Type B pancreatic cell (in vitro differentiated cells): ENCODE data around the gene TSEN34. TPM values are rescaled to one million over a fixed set of nuclear protein-coding genes. Genes with fewer than 3 reads are reported as not detected.
A peak's percentile ranks its signal among the peaks of the same experiment; 100 is the strongest.

Source experiments
- DNase-seq: peaks from one replicate; pipeline ENCODE4 v3.0.0; 2021; ENCODE audit warnings: mixed read lengths; ENCODE audit not compliant: unreplicated experiment; ENCODE audit errors: extremely low spot score
- H3K27ac Mint-ChIP-seq: 2 replicates; pipeline ENCODE4 v1.8.0; 2021; ENCODE audit warnings: mild to moderate bottlenecking, mixed read lengths
- H3K27me3 Mint-ChIP-seq: 2 replicates; pipeline ENCODE4 v1.8.0; 2021; ENCODE audit warnings: mixed read lengths
- H3K36me3 Mint-ChIP-seq: 2 replicates; pipeline ENCODE4 v1.8.0; 2021; ENCODE audit warnings: mixed read lengths
- H3K4me1 Mint-ChIP-seq: one replicate; pipeline ENCODE4 v1.8.0; 2021; ENCODE audit warnings: mixed read lengths; ENCODE audit not compliant: unreplicated experiment
- H3K4me3 Mint-ChIP-seq: 2 replicates; pipeline ENCODE4 v1.8.0; 2021; ENCODE audit warnings: mild to moderate bottlenecking, mixed read lengths
- H3K9me3 Mint-ChIP-seq: 2 replicates; pipeline ENCODE4 v1.8.0; 2021; ENCODE audit warnings: mixed read lengths
- long read RNA-seq: library from polyadenylated mRNA; unstranded; transcript quantifications from one replicate; pipeline ENCODE4 v2.0.0, GENCODE V29; 2020
- total RNA-seq: library from RNA; stranded (reverse); gene quantifications from 2 replicates; pipeline ENCODE4 v1.2.1, GENCODE V29; 2021; ENCODE audit warnings: low replicate concordance
- TF ChIP-seq, protein P1 (sequence below): fragments of 200-600 bp; sonication (generic); conservative IDR thresholded peaks from 2 replicates; pipeline ENCODE4 v1.5.0; 2021; ENCODE audit warnings: antibody characterized with exemption, mild to moderate bottlenecking

Gene TSEN34
- 39.3 and 41.9 TPM in 2 replicates for total RNA-seq
- long read RNA-seq, partial matches to known transcripts: 1 of 2 reads
- long read RNA-seq, other reads (novel, unspliced or antisense): 0 of 2 reads

DNA sequence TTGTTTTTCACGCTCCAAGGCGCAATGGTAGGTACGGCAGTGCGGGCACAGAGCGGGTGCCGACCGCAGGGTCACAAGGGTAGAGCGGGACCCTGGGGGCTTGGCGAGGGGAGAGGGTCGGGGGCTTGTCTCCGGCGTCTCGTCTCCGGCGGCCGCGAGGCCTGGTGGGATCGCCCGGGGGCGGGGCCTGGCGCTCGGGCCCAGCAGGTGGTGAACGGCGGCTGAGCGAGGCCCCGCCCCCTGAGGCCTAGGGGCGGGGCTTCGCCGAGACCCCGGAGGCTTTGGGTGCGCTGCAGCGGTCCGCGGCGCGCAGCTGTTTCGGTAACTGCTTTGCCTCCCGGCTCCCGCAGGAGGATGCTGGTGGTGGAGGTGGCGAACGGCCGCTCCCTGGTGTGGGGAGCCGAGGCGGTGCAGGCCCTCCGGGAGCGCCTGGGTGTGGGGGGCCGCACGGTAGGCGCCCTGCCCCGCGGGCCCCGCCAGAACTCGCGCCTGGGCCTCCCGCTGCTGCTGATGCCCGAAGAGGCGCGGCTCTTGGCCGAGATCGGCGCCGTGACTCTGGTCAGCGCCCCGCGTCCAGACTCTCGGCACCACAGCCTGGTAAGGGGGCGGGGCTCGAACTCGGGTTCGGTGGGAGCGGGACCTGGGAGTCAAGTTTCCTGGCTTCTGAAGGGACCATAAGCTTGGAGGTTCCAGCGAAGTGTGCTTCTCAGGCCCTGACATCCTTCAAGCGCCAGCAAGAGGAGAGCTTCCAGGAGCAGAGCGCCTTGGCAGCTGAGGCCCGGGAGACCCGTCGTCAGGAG, at the start of gene TSEN34:
TSS of gene TSEN34 (plus strand) at position 298 of the 800 bp plus-strand sequence. CDS start at position 355, 57 bp downstream.
- peak; percentile 93 for DNase-seq
- H3K9me3 Mint-ChIP-seq: no peaks in the 10 kb centered on the region
- peak within 1 kb of the TSS; percentile 97 for H3K4me3 Mint-ChIP-seq
- H3K27me3 Mint-ChIP-seq: no peaks in the 10 kb centered on the region
- peaks cover 7% of the 10 kb centered on the region for H3K4me1 Mint-ChIP-seq
- TF ChIP-seq, protein P1, sequence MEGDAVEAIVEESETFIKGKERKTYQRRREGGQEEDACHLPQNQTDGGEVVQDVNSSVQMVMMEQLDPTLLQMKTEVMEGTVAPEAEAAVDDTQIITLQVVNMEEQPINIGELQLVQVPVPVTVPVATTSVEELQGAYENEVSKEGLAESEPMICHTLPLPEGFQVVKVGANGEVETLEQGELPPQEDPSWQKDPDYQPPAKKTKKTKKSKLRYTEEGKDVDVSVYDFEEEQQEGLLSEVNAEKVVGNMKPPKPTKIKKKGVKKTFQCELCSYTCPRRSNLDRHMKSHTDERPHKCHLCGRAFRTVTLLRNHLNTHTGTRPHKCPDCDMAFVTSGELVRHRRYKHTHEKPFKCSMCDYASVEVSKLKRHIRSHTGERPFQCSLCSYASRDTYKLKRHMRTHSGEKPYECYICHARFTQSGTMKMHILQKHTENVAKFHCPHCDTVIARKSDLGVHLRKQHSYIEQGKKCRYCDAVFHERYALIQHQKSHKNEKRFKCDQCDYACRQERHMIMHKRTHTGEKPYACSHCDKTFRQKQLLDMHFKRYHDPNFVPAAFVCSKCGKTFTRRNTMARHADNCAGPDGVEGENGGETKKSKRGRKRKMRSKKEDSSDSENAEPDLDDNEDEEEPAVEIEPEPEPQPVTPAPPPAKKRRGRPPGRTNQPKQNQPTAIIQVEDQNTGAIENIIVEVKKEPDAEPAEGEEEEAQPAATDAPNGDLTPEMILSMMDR: no peak
- peaks cover 8% of the 10 kb centered on the region for H3K36me3 Mint-ChIP-seq
- peak within 1 kb of the TSS; percentile 100 for H3K27ac Mint-ChIP-seq

DNA sequence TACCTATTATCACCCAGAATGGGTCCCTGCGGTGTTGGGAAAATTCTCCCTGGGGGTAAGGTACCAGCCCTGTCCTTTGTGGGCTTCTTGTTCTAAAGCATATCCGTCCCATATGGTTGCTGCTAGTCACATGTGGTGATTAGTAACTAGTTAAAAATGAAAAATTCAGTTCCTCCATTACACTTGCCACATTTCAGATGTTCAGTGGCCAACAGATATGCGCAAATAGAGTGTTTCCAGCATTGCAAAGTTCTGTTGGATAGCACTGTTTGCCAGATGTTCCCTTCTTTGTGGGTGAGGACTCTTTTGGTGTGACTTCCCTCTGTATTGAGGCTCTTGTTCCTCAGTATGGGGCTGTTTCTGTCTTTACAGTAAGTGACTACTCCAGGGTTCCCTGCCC, 49.8 kb upstream of the TSEN34 start:
- H3K27ac Mint-ChIP-seq: no peak overlapping the region

DNA sequence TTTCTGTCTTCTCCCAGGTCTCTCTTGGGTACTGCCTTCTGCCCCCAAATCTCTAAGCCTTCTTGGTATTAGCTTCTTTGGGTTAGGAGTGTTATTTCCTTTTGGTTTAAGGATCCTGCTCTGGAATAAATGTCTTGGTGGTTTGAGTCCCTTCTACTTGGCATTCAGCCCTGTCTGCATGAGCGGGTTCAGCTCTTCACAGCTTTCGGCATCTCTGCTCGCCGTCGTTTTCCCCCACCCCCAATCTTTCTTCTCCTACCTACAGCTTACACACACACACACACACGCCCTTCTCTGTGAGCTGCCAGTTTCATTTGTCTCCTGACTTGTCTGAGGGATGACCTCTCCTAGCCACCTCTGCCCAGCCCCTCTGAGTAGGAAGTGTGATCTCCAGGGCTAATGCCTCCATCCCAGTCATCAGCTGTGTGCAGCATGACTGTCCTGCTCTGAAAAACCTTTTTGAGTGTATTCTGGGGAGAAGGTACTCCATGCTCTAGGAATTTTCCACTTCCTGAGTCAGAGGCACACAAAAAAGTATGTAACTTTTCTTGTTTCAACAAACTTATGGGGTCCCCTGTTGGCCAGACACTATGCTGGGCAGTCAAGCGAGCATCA, 48.8 kb upstream of the TSEN34 start:
- Mint-ChIP-seq H3K9me3 (no peaks in the 10 kb centered on the region), H3K4me1 (peaks cover 8% of the 10 kb centered on the region), H3K36me3 (peaks cover 9% of the 10 kb centered on the region), H3K27ac (peak overlapping the region; percentile 62), H3K4me3 (peak overlapping the region; percentile 63), H3K27me3 (no peaks in the 10 kb centered on the region)
- TF ChIP-seq, protein P1: no peak
- DNase-seq: no peak

More for the DNA sequence above, 49.8 kb upstream of the TSEN34 start:
- peak overlapping the region; percentile 63 for H3K4me3 Mint-ChIP-seq
- no peaks in the 10 kb centered on the region for H3K9me3 Mint-ChIP-seq
- peaks cover 4% of the 10 kb centered on the region for H3K36me3 Mint-ChIP-seq
- H3K4me1 Mint-ChIP-seq: peaks cover 9% of the 10 kb centered on the region
- TF ChIP-seq, protein P1: no peak
- no peaks in the 10 kb centered on the region for H3K27me3 Mint-ChIP-seq
- DNase-seq: no peak

- Mint-ChIP-seq H3K9me3 (no peaks in the 10 kb centered on the region), H3K4me1 (peaks cover 2% of the 10 kb centered on the region), H3K36me3 (peaks cover 17% of the 10 kb centered on the region), H3K27me3 (no peaks in the 10 kb centered on the region), H3K27ac (no peak overlapping the region), H3K4me3 (no peak overlapping the region)
- TF ChIP-seq, protein P1: no peak
- DNase-seq: no peak
Measured at GRCh38 chr19:54145541-54146158, 45.5 kb upstream of the TSEN34 start.

DNA sequence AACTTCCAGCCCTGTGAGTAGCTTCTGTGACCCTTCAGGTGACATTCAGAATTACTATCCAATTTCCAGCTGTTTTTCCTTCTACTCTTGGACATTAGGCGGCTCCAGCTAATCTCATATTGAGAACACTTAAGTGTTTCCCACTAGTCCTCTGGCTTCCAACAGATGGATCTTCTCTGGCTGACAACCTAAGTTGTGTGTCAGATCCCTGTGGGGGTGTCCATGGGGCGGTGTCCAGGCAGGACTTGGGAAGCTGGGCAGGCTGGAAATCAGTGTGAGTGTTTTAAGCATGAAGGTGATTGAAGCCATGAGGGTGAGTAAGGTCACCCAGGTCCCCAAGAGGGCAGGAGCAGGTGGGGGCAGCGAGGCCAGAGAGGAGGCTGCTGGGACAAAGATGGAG, 43.4 kb upstream of the TSEN34 start:
- Mint-ChIP-seq H3K4me3 (no peak overlapping the region), H3K9me3 (no peaks in the 10 kb centered on the region), H3K4me1 (no peaks in the 10 kb centered on the region), H3K27ac (no peak overlapping the region), H3K27me3 (no peaks in the 10 kb centered on the region), H3K36me3 (peaks cover 20% of the 10 kb centered on the region)
- DNase-seq: no peak
- TF ChIP-seq, protein P1: no peak
